Hematopoietic multipotent progenitor cell treated with erythropoietin and hydrocortisone succinate and interleukin-3 and kit ligand, for 4 days (in vitro differentiated cells): ENCODE results near the gene NLRC5.

Source experiments
- DNase-seq: peaks from one replicate; pipeline ENCODE4 v3.0.0-alpha.2; 2015

Gene NLRC5

DNA sequence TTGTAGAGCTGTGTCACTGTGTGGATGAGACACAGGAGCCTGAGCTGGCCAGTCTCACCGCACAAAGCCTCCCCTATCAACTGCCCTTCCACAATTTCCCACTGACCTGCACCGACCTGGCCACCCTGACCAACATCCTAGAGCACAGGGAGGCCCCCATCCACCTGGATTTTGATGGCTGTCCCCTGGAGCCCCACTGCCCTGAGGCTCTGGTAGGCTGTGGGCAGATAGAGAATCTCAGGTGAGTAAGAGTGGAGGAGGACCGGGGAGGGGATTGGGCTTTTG, 37.4 kb downstream of the NLRC5 start:
- no peak for DNase-seq

DNA sequence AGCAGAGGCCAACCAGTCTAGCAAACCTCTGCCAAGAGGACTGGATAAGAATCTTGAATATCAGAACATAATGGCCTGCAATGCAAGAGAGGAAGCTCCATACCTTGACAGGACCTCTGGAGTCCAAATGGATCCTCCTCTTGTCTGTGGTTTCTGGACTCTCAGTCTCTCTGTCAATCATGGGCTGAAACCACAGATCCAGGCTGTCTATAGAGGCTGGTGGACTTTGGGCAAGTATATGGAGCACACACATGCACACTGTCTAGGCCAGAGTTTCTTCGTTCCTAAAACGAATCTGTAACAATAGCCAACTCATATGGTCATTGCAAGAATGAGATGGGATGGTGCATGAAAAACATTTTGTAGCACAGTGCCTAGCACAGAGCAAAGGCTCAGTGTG, 37.7 kb downstream of the NLRC5 start:
- DNase-seq, result no peak

DNA sequence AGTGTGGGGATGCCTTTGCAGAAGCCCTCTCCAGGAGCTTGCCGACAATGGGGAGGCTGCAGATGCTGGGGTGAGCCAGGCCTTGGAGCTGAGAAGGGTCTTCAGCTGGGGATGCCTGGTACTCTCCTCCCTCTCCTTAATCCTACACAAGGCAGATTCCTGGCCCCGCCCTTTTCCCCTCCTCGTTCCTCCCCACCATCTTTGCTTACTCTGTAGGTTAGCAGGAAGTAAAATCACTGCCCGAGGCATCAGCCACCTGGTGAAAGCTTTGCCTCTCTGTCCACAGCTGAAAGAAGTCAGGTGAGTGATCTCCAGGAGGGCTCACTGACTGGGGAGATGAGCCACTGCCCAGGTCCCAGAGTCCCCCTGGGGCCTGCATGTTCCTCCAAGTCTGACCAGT, 38.7 kb downstream of the NLRC5 start:
- DNase-seq, result no peak

DNA sequence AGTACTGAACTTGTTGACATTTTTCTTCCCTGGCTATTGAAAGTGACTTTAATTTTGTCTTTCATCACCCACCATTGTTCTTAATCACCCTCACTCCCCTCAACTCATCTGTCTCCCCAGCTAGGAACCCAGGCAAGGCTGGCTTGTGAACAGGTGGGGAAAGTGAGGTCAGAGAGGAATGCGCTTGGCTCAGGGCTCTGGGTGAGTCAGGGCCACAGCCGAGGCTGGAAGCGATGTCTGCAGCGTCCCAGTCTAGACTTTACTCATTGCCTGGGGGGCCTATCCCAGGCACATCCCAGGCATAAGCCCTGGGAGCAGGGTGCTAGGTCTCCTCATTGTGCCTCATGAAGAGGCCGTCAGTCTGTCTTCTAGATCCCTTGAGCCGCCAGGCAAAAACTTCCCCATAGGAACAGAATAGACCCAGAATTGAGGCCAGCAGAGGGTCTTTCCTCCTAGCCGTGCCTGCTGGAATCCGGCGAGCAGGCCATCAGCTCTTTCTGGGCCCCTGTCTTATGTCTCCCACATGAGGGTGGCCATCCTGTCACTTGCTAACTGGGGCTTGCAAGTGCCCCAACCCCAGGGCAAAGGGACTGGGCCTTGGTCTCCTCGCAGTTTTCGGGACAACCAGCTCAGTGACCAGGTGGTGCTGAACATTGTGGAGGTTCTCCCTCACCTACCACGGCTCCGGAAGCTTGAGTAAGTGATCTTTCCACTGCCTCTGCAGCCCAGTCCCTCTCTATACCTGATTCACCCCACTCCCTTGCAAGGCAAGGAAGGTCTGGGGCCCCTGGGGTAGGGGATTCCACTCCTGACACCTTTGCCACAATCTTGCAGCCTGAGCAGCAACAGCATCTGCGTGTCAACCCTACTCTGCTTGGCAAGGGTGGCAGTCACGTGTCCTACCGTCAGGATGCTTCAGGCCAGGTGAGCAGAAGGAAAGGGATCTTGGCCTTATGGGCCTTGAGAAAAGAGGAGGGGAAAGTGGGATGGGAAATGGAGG, 40.1 kb downstream of the NLRC5 start:
- no peak for DNase-seq

DNA sequence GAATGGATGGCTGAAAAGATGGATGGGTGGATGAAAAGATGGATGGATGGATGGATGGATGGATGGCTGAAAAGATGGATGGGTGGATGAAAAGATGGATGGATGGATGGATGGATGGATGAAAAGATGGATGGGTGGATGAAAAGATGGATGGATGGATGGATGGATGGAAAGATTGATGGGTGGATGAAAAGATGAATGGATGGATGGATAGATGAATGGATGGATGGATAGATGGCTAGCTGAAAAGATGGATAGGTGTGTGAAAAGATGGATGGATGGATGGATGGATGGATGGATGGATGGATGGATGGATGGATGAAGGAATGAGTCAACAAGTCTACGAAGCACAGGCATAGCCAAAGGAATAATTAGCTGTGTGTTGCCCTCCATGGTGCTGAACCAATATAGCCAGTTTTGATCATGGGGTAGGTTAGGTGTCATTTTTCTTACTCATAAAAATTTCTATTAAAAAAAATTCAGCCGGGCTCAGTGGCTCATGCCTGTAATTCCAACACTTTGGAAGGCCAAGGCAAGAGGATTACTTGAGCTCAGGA, 41.1 kb downstream of the NLRC5 start:
- no peak for DNase-seq

DNA sequence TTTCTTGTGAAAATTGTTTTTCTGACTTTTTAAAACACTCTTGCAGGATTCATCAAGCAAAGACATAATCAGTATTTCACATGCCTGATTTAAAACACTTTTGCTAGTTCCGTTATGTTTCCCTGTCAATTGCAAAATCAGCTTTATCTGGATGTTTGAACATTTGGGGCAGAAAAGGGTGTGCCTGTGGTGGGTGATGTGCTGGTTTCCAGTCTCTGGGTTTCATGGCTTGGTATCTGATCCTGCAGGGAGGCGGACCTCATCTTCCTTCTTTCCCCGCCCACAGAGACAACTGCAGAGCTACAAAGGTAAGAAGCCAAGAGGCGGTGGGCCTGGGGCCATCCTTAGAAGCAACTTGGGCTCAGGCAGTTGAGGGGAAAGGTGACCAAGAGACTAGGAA, 41.8 kb downstream of the NLRC5 start:
- DNase-seq, result peak; percentile 79

DNA sequence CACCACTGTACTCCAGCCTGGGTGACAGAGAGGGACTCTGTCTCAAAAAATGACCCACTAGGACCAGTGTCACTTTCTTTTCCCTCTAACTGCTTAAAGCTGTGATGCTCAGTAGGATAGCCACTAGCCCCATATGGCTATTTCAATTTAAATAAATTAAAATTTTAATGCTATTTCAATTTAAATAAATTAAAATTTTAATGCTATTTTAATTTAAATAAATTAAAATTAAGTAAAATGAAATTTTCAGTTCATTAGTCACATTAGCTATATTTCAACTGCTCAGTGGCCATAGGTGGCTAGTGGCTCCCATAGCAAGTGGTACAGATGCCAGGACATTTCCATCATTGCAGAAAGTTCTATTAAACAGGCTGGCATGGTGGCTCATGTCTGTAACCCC, 43.0 kb downstream of the NLRC5 start:
- DNase-seq, result no peak

DNA sequence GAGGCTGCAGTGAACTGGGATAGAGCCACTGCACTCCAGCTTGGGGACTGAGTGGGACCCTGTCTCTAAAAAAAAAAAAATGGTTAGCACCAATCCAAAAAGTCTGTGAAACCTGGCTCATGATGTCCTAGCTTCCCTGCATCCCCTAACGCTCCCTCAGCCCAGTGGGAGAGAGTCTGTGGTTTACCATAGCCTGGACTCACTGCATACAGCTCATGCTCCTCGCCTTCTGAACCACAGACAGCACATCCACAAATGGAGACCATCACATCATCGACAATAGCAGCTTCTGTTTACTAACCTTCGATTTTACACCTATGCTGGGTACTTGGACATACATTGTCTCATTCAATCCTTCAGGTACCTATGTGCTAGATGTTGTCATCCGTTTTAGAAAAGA, 43.6 kb downstream of the NLRC5 start:
- no peak for DNase-seq

DNA sequence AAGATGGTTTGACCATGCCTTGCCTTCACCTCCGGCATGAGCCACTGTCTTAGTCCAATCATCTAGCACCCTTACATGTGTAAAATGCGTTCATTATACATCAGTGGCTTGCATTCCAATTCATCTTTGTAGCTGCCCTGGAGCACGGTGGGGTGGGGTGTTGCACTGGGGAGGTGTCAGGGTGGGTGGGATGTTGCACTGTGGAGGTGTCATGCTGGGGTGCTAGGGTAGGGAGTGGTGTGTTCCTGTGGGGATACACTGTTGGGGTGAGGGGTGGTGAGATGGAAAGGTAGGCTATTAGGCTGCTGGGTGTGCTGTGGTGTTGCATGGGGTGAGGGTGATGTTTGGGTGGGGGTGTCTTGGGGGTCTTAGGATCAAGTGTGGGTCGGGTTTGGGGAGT, 47.0 kb downstream of the NLRC5 start:
- no peak for DNase-seq

DNA sequence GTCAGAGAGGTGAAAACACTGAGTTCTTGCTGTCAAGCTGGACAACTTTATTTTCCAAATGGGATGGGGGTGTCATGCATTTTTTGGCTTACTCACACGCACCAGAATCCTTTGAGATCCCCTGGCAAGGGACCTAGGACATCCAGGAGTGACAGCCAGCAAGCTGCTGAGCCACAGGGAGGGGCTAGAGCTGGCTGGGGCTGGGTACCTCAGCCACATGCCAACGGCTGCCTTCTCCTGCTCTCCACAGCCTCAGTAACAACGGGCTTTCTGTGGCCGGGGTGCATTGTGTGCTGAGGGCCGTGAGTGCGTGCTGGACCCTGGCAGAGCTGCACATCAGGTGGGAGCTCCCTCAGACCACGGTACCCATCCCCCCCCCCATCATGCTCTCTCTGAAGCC, 47.6 kb downstream of the NLRC5 start:
- peak; percentile 35 for DNase-seq

DNA sequence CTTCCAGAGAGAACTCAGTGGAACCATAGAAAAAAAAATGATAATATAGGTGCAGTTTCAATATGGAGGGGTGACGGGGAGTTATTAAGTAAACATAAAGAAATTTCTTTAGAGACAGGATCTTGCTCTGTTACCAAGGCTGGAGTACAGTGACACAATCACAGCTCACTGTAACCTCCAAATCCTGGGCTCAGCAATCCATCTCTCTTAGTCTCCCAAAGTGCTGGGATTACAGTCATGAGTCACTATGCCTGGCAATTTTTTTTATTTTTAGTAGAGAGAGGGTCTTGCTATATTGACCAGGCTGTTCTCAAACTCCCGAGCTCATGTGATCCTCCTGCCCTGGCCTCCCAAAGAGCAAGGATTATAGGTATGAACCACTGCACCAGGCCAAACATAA, 48.8 kb downstream of the NLRC5 start:
- DNase-seq, result no peak

DNA sequence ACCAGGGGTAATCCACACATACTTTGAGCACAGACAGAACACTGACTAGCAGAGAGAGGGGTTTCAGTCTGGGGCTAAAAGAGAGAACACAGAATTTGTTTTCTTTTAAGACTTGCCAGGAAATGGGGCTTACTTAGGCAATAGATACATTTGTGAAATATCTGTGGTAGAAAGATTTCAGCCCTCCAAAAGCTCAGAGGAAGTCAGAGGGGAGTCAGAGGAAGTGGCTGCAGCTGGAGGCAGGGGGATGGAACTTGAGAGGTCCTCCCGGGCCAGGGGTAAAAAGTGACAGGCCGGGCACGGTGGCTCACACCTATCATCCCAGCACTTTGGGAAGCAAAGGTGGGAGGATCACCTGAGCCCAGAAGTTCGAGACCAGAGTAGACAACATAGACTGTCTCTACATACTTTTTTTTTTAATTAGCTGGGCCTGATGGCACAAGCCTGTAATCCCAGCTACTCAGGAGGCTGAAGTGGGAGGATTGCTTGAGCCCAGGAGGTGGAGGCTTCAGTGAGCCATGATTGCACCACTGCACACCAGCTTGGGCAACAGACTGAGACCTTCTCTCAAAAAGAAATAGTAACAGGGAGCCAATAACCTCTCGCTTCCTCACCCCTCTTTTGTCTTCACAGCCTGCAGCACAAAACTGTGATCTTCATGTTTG, 49.9 kb downstream of the NLRC5 start:
- peak; percentile 87 for DNase-seq

DNA sequence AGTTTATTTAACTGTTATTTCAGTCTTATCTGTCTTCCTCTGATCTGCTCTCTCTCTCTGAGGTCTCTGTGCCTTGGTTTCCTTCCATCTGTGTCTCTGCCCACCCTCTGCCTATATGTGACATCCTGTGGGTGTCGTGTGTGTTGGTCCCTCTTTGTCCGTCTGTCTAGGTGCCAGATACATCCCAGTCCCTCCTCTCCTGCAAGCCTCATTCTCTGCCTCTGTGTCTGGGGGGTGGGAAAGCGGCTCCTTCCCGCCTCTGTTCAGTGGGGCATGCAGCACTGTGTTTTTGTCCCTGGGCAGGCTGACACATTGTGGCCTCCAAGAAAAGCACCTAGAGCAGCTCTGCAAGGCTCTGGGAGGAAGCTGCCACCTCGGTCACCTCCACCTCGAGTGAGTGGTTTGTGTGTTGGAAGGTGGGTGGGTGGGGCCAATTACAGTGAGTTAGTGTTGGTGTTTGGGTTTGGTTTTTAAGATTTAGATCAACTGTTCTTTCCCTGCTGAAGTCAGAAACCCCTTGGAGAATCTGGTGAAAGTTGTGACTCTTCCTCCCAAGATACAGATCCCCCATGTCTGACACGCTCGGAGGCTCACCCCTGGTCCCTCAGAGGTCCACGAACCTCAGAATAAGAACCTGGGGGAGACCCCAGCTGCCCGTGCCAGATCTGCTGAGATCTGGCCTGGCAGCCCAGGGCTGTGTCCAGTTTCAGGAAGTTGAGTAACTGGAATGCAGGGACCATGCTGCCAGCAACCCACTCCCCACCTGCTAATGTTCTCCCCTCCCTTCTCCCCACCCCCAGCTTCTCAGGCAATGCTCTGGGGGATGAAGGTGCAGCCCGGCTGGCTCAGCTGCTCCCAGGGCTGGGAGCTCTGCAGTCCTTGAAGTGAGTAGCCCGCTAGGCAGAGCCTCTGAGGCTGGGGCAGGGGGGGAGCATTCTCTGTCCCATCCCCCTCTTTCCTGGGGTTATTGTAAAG, 52.1 kb downstream of the NLRC5 start:
- peak; percentile 20 for DNase-seq

DNA sequence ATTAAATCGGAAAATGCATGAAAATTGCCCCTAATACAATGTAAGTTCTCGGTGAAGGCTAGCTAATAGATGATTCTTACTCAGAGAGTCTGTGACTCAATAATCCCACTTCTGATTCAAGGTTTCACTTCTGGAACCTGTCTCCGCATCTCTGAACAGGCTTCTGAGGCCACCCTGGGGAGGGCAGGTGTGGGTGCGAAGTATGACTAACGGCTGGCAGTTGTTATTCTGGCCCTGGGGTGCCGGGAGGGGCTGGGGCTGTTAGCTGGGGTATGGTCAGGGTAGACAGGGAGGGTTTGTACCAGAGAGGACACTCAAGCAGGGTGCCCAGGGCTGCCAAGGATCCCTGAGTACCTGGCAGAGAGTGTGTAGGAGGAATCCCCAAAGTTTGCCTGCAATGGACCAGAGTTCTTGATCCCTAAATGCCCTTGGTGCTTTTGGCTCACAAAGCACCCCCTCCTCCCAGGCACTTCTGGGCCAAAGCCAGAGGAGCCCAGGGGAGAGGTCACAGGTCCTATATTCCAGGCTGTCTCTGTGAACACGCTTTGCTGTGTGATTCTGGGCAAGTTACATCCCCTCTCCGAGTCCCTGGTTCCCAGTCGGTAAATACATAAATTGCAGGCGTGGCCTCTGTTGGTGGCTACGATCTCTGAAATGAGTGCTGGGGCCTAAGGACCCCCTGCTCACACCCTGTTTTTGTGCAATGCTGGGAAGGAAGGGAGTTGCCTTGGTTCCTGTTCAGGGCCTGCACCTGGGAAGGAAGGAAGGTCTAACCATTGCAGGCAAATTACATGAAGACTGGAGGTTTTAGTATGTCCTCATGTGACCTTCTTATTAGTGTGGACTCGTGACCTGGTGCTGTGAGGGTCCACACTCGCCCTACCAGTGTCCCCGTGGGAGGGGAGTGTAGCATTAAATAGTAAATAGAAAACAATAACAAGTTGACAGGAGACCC, 53.1 kb downstream of the NLRC5 start:
- no peak for DNase-seq

DNA sequence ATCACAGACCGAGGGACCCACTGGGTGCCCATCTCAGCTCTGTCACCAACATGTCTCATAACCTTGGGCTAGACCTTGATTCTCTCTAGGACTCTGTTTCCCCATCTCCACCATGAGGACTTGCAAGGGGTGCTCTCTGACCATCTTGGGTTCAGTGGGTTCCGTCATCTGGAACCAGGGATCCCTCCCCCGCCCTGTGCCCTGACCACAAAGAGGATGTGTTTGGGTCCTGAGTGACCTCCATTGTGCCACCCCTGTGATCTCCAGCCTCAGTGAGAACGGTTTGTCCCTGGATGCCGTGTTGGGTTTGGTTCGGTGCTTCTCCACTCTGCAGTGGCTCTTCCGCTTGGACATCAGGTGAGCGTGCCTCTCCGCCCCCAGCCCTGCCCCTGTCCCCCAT, 53.9 kb downstream of the NLRC5 start:
- DNase-seq, result no peak

DNA sequence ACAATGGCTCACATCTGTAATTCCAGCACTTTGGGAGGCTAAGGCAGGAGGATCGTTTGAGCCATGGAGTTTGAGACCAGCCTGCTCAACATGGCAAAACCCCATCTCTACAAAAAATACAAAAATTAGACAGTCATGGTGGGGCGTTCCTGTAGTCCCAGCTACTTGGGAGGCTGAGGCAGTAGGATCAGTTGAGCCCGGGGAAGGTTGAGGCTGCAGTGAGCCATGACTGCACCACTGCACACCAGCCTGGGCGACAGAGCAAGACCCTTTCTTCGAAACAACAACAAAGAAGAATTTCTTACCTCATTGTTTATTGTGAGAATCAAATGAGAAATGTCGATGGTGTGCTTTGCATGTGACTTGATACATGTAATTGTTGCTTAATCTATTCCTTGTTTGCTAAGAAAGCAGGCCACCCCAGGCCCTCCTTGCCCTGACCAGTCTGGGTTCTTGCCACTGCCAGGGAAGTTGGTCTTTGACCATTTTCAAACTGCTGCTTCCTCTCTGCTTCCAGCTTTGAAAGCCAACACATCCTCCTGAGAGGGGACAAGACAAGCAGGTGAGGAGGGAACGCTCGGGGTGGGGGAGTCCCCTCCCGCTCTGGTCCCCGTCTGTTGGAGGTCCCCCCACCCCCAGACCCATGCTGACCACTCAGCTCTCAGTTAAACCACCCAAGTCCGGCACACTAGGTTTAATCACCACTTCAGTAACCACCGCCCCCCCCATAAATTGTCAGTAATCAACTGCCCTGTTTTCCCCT, 55.8 kb downstream of the NLRC5 start:
- no peak for DNase-seq

DNA sequence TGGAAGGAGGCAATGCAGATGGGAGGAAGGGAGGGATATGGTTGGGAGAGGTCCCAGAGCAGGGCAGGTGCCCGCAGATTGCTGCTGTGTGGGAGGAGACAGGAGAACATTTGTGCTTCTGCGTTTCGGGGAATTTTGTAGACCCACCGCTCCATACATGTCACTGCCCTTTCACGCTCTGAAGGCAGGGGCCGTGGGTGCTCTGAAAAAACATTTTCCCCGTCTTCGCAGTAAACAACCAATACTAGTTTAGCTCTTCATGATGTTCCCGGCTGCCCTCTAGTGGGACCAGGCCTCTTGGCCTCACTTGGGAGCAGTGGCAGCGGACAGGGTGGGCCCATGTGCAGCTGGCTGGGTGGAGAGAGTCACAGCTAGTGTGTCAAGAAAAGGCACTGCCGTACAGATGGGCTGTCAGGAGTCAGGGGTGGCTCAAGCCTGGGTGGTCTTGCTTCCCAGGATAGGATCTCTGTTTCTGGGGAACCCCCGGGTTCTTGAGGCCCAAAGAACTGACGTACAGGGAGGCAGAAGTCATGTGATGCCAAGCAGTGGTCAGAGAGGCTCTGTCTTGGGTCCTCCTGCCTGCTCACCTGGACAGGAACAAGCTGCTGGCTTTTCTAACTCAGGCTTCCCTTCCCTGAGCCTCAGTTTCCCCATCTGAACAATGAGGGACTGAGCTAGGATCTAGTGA, 56.5 kb downstream of the NLRC5 start:
- peak; percentile 87 for DNase-seq

DNA sequence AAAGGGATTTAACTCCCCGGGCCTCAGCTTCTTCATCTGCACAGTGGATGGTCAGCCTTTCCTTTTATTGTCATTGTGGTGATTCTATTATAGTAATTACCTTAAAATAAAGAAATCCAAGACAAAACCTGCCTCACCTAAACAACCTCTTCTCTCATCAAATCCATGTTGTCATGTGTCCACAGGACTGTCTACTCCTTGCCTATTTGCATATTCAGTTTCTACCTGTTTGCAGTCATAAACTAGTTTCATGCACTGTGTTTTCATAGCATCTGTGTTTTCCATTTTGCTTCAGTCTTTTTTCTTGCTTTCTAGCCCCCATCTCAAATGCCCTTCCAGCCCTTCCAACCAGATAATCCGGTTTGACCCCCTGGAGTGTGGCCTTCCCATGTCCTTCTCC, 58.7 kb downstream of the NLRC5 start:
- no peak for DNase-seq

DNA sequence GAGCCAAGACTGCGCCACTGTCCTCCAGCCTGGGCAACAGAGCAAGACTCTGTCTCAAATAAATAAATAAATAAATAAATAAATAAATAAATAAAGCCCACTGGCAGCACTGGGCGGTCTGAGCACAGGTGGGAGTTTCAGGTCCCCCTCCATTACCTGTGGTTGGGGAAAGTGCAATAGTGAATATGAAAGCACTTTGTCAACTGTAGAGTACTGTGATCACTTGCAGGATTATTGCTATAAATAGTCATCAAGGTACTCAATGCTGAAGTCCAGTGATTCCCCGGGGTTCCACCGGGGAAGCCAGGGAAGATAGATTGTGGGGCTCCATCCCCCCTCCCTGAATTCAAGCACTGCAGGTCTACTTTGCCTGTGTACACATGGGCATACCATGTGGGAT, 60.3 kb downstream of the NLRC5 start:
- no peak for DNase-seq

DNA sequence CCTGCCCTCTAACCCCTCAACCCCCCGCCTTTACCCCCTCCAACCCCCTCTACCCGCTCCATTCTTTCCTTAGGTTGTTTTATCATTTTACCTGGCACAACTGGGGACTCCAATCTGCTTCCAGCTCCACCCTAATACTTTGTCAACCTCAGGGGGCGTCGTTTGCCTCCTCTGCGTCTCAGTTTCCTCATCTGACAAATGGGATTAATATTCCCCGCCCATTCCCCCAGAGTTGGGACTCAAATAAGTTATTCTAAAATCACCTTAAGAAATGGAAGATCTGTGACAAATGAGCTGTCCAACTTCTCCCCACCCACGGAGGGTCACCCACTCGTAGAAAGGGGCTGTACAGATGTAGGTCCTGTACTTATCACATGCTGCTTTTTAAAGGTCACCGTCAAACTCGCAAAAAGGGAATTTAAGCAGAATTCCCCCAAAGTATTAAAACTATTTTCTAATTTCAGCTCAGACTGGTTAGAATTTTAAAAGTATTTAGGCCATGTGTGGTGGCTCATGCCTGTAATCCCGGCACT, 62.4 kb downstream of the NLRC5 start:
- DNase-seq, result no peak
